ENCODE measurements around the gene ECHDC1. TPM values are rescaled to one million over a fixed set of nuclear protein-coding genes. Genes with fewer than 3 reads are reported as not detected.
"Not testable (repeated sequence)": the region's sequence is repeated elsewhere in the genome, so short reads cannot be mapped to it uniquely, and the experiment has no call there.

ECHDC1 gene
- total RNA-seq, 1 donor from 2014 or later = 32.8 TPM

DNA sequence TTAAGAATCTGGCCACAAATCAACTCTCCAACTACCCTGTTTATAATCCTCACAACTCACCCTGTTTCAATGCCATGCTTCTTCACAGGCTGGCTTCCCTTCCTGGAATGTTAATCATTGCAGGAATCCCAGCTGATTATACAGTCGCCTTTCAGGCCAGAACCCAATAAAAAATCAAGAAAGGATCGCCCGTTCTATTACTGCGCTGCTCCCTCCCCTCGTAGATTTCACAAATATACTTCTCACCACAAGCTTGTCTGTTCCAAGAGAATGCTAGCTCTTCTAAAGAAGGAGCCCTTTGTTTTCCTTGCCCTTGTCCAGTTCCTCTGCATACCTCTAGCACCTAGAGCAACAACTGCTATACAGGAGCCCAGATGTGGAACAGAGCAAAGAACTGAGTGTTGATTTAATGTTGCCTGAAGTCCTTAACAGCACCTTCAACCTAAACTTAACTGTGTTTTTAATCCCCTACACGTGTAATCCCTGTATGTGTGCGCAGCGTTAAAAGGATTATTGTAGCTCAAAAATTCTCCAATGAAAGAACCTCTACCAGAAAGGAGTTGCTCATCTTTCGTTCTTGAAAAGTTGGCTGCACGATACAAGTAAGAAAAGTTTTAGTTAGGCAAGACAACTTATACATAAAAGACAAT lies 988 bp downstream of the ECHDC1 start:
- ATAC-seq = peak; percentile 7

DNA sequence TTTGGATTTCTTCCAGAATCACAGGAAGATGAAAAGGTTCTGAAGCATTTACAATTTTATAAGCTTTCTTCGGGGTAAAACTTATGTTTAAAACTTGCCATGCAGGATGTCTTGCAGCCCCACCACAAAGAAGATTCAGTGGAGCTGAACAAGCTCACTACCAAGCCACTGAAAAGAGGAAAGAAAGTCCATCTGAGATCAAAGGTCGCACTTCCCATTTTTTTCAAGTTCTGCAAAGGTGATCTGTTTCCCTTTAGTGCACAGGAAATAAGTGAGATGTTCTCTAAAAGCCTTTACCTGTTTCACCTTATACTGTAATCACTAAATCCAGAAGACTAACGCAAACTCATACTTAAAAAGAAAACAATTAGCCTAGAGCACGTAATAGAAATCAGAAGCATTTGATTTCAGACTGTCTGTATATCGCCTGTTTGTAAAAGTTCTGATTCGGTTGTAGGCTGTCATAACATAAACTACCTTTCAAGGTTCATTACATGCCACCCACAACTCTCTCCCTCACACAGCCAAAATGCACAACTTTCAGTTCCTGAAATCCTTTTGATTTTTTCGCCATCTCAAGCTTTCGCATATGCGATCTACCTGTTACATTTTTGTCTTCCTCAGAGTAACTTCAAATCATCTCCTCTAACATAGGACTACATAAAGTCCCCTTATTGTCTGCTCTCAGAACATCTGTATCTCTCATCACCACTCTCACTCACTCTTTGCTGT lies 1.8 kb downstream of the ECHDC1 start:
- no peak for ATAC-seq

DNA sequence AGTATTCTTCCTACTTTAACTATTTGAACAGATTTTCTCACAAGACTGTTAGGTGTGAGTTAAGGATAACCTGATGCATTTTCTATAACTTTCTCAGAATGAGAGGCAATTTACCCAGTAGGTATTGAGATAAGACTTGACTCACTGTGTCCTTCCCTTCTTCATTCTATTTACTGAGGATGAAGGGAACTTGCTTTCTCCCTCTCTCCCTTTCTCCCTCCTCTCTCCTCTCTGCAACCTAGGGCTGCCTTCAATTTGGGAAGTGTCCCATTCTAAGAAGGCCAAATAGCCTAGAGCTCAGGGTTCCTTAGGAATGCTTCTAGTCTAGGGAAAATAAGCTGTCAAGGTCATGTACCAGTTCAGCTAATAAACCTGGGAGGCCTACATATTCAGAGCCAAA lies 3.2 kb downstream of the ECHDC1 start:
- no peak for ATAC-seq

DNA sequence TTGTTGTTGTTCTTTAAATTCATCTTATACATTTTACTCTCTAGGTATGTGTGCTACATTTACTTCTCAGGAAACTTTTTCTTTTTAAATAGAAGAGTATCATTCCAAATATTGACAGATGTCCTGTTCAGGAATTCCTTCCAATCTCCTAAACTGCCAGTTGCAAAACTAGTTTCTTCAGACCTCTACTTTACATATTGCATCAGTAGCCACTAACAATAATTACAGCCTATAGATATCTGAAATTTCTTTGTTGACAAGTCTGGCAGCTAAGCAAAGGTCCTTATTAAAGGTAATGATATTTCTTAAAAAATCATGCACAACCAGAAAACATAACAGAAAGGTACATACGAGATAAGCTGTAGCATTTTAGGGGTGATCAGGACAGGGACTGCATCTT lies 4.5 kb downstream of the ECHDC1 start:
- no peak for ATAC-seq

DNA sequence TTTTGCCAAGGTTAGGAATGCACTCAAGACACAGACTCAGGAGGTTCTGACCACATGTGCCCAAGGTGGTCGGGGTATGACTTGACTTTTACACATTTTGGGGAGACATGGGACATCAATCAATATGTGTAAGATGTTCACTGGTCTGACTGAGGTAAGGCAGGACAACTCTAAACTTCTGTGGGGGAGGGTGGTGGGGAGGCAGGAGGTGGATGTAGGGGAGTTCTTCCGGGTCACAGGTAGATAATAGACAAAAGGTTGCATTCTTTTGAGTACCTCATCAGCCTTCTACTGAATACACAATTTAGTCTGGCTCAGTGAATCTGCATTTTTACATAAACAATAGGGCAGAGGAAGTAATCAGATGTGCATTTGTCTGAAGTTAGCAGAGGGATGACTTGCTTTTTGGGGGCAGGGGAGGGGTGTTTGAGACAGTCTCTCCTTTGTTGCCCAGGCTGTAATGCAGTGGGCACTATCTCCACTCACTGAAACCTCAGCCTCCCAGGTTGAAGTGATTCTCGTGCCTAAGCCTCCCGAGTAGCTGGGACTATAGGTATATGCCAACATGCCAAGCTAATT lies 10.9 kb downstream of the ECHDC1 start:
- no peak for ATAC-seq

DNA sequence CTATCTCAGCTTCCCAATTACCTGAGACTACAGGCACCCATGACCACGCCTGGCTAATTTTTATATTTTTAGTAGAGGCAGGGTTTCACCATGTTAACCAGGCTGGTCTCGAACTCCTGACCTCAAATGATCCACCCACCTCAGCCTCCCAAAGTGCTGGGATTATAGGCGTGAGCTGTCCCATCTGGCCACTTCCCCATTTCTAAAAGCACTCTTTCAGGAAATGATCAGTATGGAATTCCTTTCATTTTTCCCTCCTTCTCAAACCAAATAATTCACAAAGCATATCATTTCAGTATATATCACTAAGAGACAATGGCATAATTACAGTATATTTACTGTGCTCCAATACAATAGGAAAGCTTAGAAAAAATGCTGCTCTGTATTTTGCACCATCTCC lies 12.2 kb downstream of the ECHDC1 start:
- ATAC-seq = not testable (repeated sequence)

DNA sequence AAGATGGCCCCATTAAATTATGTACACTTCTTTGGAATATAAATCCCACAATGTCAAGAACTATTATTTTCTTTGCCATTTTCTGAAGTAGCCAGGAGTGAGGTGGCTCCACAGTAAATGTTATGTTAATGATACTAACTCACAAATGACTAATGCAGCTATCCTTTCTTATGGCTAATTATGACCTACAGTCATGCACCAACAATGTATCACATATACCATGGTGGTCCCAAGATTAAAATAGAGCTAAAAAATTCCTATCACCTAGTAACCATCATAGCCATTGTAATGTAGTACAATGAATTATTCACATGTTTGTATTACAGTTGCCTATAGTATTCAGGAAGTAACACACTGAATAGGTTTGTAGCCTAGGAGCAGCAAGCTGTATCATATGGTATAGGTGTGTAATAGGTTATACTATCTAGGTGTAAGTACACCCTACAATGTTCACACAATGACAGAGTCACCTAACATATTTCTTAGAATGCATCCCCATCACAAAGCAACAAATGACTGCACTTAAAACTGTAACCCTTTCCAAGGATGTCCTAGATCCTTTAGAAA lies 15.3 kb downstream of the ECHDC1 start:
- ATAC-seq = no peak

DNA sequence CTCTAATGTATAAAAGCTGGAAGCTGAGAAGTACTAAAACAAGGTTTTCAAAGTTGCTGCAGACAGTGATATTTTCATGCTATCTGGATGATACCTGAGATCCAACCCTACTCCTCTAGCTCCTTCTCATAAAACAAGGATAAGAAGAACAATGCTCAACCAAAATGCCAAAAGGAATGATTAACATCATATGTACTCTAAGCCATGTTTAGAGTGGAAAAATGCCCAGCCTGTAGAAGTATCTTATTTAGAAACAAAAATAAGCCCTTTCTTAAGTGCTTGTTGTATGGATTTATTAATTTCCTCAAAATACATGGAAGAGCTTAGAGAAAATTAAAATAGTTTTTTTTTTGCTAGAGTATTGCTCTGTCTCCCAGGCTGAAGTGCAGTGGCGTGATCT lies 23.7 kb downstream of the ECHDC1 start:
- ATAC-seq = no peak

DNA sequence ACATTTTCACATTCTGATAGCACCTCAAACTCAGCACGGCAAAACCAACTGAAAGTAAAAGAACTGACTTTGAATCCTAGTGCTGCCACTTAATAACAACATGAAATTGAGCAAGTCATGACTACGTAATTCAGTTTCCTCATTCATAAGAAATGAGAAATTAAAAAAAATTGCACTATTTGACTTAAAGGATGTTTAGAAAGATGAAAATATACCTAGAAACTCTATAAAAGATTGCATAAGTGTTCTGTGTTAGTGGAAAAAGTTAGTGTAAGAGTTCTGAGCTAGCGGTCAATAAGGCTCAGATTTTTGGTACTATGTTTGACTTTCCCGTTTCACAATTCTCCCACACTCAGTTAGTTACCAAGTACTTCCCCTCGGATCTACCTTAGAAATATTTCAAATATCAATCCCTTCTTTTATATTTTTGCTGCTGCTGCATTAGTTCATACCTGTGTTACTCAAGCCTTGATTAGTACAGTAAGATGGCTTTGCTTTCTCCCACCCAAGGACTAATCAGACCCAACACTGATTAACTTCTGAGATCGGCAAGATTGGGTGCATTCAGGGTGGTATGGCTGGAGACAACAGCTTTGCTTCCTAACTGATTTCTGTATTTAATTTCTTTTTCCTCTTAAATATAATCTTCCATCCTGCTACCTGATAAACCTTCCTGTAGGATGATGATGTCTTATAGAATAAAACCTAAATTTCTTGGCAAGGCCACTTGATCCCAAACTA lies 25.9 kb downstream of the ECHDC1 start:
- no peak for ATAC-seq

DNA sequence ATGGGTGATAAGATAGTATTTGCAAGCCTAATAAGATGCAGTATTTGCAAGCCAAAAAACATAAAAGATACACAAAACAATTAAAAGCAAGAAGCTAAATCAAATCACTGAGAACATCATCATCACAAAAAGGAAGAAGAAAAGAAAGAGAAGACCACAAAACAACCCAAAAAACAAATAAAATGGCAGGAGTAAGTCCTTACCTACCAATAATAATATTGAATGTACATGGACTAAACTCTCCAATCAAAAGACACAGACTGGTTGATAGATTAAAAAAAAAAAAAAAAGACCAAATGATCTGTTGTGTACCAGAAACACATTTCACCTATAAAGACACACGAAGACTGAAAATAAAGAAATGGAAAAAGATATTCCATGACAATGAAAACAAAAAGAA lies 37.7 kb downstream of the ECHDC1 start:
- no peak for ATAC-seq

DNA sequence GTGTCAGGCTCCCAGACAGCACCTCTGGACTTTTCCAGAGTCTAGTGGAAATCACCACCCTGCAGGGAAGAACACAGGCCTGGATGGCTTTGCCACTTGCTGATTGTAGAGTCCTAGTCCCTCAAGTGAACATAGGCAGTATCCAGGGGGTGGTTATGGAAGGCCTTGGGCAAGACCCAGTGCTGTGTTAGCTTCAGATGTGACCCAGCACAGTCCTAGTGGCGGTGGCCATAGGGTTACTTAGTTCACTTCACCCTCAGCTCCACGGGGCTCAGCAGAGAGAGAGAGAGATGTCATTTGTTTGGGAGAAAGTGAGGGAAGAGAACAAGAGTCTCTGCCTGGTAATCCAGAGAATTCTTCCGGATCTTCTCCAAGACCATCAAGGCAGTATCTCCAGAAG lies 39.5 kb downstream of the ECHDC1 start:
- ATAC-seq = no peak

DNA sequence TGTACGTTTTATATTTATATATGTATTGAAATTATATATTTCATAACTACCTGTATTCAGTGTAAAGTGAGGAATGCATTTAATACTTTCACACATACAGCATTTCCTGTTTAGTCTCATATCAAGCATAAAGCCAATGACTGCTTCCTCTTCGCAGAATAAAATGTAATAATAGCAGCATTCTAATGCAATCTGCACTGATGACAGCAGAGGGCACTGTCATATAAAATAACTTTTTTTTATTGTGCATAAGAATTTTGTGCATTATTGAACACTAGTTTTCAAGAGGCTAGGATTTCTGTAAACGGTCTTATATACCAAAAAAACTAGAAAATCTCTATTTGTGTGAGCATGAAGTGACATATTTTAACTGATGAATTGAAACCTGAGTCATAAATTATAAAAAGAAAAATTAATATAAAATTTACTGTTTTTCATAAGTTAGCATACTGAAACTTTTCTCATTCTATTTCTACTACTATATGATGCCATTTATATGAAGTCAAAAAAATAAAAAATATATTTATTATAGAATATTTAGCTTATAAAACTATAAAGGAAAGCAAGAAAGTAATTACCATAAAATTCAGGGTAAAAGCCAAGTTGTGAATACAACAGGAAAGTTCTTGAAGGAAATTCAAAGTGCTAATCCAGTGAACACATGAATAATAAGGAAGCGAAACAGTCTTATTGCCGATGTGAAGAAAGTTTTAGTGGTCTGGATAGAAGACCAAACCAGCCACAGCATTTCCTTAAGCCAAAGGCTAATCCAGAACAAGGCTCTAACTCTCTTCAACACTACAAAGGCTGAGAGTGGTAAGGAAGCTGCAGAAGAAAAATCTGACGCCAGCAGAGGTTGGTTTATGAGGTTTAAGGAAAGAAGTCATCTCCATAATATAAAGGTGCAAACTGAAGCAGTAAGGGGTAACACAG lies 40.4 kb downstream of the ECHDC1 start:
- peak; percentile 84 for ATAC-seq

DNA sequence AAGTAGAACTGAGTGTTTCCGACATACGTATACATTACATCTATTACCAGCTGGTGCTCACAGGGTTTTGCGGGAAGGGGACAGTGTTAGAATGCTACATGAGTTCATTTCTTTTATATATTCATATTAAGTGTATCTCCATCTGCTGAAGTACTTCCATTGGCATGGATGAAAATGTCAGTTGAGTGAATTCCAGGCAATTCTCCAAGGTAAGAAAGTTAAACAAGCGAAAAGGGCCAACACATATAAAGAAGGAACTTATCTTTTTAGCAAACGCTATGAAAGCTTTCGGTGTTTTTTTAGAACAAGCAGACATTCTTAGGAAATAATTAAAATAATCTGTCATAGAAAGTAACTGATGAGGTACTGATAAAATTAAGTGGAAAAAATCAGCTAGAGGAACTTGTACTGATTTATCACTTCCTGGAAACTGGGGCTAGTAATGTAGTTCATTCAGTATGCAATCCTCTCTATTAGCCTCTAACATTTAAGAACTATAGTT lies 42.2 kb downstream of the ECHDC1 start:
- no peak for ATAC-seq

DNA sequence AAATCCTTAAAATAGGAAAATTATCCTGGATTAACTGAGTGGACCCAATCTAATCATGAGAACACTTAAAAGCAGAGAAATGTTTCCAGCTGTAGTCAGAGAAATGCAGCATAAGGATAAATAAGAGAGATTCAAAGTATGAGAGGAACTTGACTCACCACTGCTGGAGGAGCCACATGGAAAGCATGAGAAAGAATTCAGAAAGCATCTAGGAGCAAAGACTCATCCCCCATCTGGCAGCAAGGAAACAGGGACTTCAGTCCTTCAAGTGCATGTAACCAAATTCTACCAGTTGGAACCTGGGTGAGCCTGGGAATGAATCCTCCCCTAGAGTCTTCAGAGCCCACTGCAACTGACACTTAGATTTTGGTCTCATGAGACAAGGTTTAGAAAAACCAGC lies 43.0 kb downstream of the ECHDC1 start:
- ATAC-seq = no peak

DNA sequence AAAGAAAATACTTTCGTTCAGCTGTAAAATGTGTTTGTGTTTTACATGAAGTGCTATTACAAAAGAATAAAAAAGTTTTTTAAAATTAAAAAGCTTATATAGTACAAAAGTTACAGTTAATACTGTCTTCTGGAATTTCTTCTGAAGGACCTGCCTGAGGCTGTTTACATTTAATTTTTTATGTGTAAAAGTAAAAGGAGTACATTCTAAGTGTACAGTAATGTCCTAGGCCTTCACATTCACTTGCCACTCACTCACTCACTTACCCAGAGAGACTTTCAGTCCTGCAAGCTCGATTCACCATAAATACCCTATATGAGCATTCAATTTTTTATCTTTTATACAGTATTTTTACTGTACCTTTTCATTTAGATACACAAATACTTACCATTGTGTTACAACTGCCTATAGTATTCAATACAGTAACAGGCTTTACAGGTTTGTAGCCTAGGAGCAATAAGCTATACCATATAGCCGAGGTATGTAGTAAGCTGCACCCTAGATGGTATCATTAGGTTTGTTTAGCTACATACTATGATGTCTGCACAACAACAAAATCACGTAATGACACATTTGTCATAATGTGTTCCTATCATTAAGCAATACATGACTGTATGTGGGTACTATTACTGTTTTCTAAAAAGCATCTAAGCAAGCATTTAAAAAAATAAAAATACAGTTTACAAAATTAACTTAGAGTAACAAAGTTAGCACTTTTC lies 43.7 kb downstream of the ECHDC1 start:
- ATAC-seq = peak; percentile 83

DNA sequence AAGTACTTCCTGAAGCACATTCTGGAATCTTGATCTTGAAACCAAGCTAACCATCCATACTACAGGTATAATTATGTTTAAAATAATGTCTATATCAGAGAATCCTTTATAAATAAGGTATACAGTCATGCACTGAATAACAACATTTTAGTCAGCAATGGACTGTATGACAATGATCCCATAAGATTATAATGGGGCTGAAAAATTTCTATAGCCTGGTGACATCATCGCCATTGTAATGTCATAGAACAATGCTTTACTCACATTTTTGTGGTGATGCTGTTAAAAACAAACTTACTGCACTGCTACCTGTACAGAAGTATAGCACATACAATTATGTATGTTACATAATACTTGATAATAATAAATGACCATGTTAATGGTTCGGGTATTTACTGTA lies 44.9 kb downstream of the ECHDC1 start:
- peak; percentile 59 for ATAC-seq

DNA sequence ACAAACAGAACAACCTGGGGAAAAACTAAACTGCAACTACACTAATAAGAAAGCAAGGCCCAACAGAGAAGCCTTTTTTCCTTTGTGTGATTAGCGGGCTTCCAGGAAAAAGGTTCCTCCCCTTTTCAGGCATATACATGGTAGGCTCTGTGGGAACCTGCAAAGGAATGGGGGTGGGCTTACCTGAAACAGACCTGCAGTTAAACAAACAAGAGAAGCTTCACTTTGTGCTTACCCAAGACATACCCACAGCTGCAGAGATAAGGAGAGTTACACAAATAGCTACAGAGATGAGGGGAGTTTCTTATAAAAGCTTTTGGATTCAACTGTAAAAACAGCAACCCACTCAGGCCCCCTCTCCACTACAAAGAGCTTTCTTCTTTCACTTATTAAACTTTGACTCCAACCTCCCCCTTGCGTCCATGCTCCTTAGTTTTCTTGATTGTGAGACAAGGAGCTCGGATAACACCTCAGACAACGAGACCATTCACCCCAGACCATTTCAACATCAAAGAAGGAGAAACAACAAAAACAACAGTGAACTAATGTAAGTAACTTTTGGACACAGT lies 45.8 kb downstream of the ECHDC1 start:
- no peak for ATAC-seq

DNA sequence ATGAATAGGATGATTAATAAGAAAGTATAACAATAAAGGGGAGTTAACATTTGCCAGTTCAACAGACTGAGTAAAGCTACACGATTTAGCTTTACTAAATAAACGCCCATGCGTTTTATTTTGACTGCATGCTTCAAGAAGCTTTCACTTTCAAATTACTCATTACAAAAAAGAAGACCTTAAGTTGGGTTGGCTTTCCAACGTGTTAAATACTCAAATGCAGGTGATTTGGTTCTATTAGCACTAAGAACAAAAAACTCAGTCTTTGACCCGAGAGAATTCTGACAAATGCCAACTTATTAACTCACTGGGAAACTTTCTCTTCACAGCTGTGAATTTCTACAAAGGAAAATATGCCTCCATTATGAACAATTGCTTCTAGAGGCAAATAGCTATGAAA lies 51.9 kb downstream of the ECHDC1 start:
- no peak for ATAC-seq

DNA sequence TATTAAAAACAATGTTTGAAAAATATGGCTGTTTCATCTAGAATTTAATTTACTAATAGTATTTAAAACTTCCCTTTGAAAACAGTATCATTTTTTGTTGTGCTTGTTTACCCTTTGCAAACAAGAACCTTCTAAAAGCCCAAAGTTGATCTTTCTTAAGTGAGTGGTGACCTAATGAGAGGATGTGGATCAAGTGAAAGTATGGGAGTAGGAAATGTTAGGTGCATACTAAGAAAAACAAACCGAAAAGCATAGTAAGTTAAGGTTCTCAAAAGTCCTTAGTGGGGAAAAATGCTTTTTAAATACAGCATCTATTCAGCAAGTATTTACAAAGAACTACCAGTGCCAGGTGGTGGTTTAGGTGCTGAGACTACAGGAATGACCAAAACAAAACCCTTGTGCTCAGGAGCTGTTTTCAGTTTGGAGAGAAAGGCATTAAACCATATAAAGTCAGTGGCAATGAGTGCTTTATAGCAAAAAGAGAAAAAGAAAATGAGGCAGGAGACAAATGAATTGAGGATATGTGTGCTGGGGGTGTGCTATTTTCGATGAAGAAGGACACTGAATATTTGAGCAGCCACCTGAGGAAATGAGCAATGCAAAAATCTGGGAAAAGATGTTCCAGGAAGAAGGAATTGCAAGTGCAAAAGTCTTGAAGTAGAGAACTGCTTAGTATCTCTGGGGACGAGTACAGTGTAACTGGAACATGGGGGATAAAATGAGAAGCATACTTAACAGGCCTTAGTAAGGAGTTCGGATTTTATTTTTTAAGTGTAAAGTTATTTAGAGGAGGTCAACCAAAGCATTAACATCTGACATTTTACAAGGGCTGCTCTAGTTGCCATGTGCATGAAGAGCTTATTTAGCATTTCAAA lies 52.8 kb downstream of the ECHDC1 start:
- ATAC-seq = no peak

DNA sequence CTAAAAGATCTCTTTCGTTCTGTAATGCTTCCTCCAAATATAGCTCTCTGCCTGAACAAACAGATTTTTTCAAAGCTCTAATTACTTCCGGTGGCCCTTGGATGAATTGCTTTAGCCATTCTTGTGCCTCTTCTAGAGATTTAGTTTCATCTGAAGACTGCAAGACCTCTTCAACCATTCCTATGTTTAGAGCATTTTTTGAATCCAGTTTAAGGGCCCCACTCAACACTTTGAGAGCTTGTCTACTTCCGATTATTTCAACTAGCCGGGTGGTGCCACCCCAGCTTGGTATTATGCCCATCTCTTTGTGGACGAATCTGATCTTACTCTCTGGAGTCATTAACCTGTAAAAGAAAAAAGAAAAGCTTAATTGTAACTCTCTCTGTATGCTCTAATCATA lies 53.5 kb downstream of the ECHDC1 start:
- ATAC-seq = no peak

Data from esophagus mucosa (tissue), 1 donor.